Measurements from ENCODE around the gene CBR3. TPM values are rescaled to one million over a fixed set of nuclear protein-coding genes. Genes with fewer than 3 reads are reported as not detected.

Gene CBR3
- polyA plus RNA-seq, 1 experiment, result 10.2 TPM

DNA sequence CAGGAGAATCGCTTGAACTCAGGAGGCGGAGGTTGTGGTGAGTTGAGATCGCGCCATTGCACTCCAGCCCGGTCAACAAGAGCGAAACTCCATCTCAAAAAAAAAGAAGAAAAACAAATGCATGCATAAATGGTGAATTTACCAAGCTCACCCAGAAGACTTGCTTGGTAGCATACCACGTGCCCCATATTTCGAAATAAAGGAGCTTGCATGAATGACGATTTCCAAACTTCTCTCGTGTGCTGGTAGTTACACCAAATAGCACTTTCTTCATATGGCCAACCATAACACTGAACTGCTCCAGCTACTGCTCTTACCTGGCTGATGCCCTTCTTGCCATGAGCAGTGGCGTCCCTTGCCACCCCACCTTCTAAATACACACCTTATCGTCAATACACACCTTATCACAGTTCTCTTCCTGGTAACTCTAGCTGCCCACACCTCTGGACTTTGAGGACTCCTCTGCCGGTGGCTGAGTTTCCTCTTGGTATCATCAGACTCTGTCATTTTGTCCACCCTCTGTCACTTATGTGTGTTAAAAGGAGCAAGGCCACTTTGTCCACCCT, 24.6 kb downstream of the CBR3 start:
- CTCF ChIA-PET, result no interaction called here

DNA sequence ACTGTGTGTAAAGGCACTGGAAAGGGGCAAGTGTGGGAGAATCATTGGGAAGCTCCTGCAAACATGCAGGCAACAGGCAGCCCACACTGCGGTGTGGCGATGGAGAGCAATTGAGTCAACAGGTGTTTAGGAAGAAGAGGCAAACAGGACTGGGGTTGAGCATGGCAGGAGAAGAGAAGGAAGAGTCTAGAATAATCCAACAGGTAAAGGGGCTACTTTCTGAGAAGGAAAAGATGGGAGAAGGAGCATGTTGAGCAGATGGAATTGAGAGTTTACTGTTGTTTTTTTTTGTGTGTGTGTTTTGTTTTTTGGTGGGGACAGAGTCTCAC, 25.9 kb downstream of the CBR3 start:
- ChIA-PET CTCF (no interaction called here), POLR2A (no interaction called here)
- H3K9me3 ChIP-seq (ENCODE audit: control insufficient read depth, insufficient read depth, low read length), result no peaks in the 10 kb centered on the region; the same call in 1 of the 2 replicates
- H3K27ac ChIP-seq (ENCODE audit: low read depth, low read length), result no peak overlapping the region
- DNase-seq (ENCODE audit: low read depth, low spot score), result no peak
- H3K27me3 ChIP-seq (ENCODE audit: control insufficient read depth, insufficient read depth, low read length), result no peaks in the 10 kb centered on the region
- TF ChIP-seq, protein P1, sequence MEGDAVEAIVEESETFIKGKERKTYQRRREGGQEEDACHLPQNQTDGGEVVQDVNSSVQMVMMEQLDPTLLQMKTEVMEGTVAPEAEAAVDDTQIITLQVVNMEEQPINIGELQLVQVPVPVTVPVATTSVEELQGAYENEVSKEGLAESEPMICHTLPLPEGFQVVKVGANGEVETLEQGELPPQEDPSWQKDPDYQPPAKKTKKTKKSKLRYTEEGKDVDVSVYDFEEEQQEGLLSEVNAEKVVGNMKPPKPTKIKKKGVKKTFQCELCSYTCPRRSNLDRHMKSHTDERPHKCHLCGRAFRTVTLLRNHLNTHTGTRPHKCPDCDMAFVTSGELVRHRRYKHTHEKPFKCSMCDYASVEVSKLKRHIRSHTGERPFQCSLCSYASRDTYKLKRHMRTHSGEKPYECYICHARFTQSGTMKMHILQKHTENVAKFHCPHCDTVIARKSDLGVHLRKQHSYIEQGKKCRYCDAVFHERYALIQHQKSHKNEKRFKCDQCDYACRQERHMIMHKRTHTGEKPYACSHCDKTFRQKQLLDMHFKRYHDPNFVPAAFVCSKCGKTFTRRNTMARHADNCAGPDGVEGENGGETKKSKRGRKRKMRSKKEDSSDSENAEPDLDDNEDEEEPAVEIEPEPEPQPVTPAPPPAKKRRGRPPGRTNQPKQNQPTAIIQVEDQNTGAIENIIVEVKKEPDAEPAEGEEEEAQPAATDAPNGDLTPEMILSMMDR (IDR thresholded peaks at IDR 0.05; ENCODE audit: low read depth, low read length), result no peak
- no peak overlapping the region for H3K4me3 ChIP-seq (ENCODE audit: low read depth, low read length)

More for the DNA sequence above, 24.6 kb downstream of the CBR3 start:
- POLR2A ChIA-PET, result no interaction called here
- Histone ChIP-seq H3K9me3 (ENCODE audit: control insufficient read depth, insufficient read depth, low read length) (no peaks in the 10 kb centered on the region; the same call in 1 of the 2 replicates), H3K4me3 (ENCODE audit: low read depth, low read length) (no peak overlapping the region), H3K27me3 (ENCODE audit: control insufficient read depth, insufficient read depth, low read length) (no peaks in the 10 kb centered on the region), H3K27ac (ENCODE audit: low read depth, low read length) (no peak overlapping the region)
- TF ChIP-seq, protein P1 (IDR thresholded peaks at IDR 0.05; ENCODE audit: low read depth, low read length), result no peak
- DNase-seq (ENCODE audit: low read depth, low spot score), result no peak

DNA sequence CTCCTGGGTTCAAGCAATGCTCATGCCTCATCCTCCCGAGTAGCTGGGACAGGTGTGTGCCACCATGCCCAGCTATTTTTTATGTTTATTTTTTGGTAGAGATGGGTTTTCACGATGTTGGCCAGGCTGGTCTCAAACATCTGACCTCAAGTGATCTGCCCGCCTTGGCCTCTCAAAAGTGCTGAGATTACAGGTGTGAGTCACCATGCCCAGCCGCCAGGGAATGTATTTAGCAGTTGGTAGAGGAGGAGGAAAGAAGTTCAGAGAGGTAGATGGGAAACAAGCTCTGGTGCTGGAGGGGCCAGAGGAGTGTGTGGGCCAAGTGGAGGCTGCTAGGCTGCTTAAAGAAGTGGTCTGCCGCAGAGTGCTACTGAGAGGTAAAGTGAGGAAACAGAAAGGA, 27.8 kb downstream of the CBR3 start:
- H3K4me3 ChIP-seq (ENCODE audit: low read depth, low read length), result no peak overlapping the region
- TF ChIP-seq, protein P1 (IDR thresholded peaks at IDR 0.05; ENCODE audit: low read depth, low read length), result no peak
- H3K27me3 ChIP-seq (ENCODE audit: control insufficient read depth, insufficient read depth, low read length), result no peaks in the 10 kb centered on the region
- H3K9me3 ChIP-seq (ENCODE audit: control insufficient read depth, insufficient read depth, low read length), result no peaks in the 10 kb centered on the region
- CTCF ChIA-PET, result interaction anchor here (0.6 kb wide), 1 partner anchor 132 kb away, joined by 7 read pairs; no protein-coding TSS in a partner anchor
- POLR2A ChIA-PET, result interaction anchor here (1.0 kb wide), 1 partner anchor 157 kb away, joined by 4 read pairs; the partner anchor contains the start of gene MORC3
- no peak for DNase-seq (ENCODE audit: low read depth, low spot score)
- no peak overlapping the region for H3K27ac ChIP-seq (ENCODE audit: low read depth, low read length)

DNA sequence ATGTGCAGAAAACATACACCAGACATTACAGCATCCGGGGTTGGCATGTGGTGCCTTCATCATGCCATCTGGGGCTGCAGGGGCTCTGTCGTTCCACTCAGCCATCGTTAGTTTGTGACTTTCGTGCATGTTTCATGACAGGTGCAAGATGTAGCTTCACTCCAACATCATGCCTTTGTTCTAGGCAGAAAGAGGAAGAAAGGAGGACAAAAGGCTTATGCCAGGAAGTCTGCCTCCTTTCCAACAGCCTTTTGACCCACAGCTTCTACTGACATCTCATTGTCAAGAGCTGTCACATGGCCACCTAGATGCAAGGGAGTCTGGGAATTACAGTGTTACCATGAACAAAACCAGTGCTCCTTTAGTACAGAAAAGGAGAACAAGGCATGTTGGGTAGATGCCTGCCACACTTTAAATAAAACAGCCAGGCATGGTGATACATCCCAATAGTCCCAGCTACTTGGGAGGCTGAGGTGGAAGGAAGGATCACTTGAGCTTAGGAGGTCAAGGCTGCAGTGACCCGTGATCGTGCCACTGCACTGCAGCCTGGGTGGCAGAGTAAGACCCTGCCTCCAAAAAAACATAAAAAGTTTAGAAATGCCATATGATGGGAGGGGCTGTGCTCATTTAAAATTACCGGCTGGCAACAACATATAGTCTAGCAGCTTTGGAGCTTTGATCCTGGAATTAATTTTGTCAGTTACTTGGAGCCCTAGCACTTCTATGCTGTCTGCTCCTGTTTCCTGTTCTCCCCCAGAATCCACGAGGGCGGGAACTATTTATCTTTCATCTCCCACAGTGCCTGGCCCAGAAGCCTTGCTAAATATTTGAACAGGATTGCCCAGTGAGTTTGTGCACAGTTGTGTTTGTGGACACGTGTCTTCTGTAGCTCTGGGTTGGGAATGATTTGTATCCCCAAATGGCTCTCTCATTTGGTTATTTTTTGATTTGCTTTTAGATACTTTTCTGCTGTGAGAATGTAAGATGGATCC, 29.2 kb downstream of the CBR3 start:
- no peak for DNase-seq (ENCODE audit: low read depth, low spot score)
- no peaks in the 10 kb centered on the region for H3K9me3 ChIP-seq (ENCODE audit: control insufficient read depth, insufficient read depth, low read length)
- TF ChIP-seq, protein P1 (IDR thresholded peaks at IDR 0.05; ENCODE audit: low read depth, low read length), result no peak
- ChIA-PET CTCF (interaction anchor here (1.0 kb wide), 1 partner anchor 96 kb away, joined by 3 read pairs; no protein-coding TSS in a partner anchor), POLR2A (interaction anchor here (1.0 kb wide), 1 partner anchor 156 kb away, joined by 4 read pairs; the partner anchor contains the start of gene MORC3)
- H3K27me3 ChIP-seq (ENCODE audit: control insufficient read depth, insufficient read depth, low read length), result no peaks in the 10 kb centered on the region
- no peak overlapping the region for H3K4me3 ChIP-seq (ENCODE audit: low read depth, low read length)
- H3K27ac ChIP-seq (ENCODE audit: low read depth, low read length), result no peak overlapping the region

DNA sequence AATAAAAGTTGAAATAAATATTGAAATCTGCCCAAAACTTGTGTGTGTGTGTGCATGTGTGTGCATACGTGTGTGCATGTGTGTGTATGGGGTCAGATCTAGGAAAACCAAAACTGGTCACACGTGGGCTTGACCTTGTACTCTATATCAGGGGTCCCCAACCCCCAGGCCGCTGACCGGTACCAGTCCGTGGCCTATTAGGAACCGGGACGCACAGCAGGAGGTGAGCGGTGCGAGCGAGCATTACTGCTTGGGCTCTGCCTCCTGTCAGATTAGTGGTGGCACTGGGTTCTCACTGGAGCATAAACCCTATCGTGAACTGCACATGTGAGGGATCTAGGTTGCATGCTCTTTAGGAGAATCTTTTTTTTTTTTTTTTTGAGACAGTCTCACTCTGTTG, 30.5 kb downstream of the CBR3 start:
- Histone ChIP-seq H3K27ac (ENCODE audit: low read depth, low read length) (no peak overlapping the region), H3K4me3 (ENCODE audit: low read depth, low read length) (no peak overlapping the region), H3K9me3 (ENCODE audit: control insufficient read depth, insufficient read depth, low read length) (no peaks in the 10 kb centered on the region), H3K27me3 (ENCODE audit: control insufficient read depth, insufficient read depth, low read length) (no peaks in the 10 kb centered on the region)
- ChIA-PET POLR2A (no interaction called here), CTCF (no interaction called here)
- TF ChIP-seq, protein P1 (IDR thresholded peaks at IDR 0.05; ENCODE audit: low read depth, low read length), result no peak
- no peak for DNase-seq (ENCODE audit: low read depth, low spot score)

Measured in AG04450 (cell line).